HepG2 (cell line): Measurements from ENCODE around the gene FOXN3. TPM values are rescaled to one million over a fixed set of nuclear protein-coding genes. Genes with fewer than 3 reads are reported as not detected.
A peak's percentile ranks its signal among the peaks of the same experiment; 100 is the strongest.

ENCODE experiments used
- ATF5 ChIP-seq: sonication (generic); formaldehyde crosslinking; IDR thresholded peaks from 2 replicates; pipeline ENCODE4 v1.4.0; 2020; ENCODE audit warnings: mild to moderate bottlenecking, low read depth, missing genetic modification reagents
- CHCHD3 ChIP-seq: sonication (generic); formaldehyde crosslinking; IDR thresholded peaks from 2 replicates; pipeline ENCODE4 v1.8.0; 2022; ENCODE audit warnings: mild to moderate bottlenecking, missing genetic modification reagents, moderate library complexity
- ETV5 ChIP-seq: IDR thresholded peaks from 2 replicates; pipeline ENCODE4 v1.6.1; 2018; ENCODE audit warnings: missing biosample characterization, missing genetic modification reagents, inconsistent platforms, borderline replicate concordance
- GTF2F1 ChIP-seq: fragments of 150-350 bp; IDR thresholded peaks from 2 replicates; pipeline ENCODE4 v1.6.1; 2014; ENCODE audit warnings: low read length
- MBD4 ChIP-seq: IDR thresholded peaks from 2 replicates; pipeline ENCODE4 v1.6.1; 2012; ENCODE audit warnings: low read length, inconsistent platforms, borderline replicate concordance
- NBN ChIP-seq: fragments of 450-650 bp; conservative IDR thresholded peaks from 2 replicates; pipeline ENCODE4 v1.6.1; 2017
- NFIB ChIP-seq: sonication (generic); formaldehyde crosslinking; IDR thresholded peaks from 2 replicates; pipeline ENCODE4 v1.9.0; 2021; ENCODE audit warnings: missing genetic modification reagents, mild to moderate bottlenecking, borderline replicate concordance
- NR1H2 ChIP-seq: sonication (generic); formaldehyde crosslinking; IDR thresholded peaks from 2 replicates; pipeline ENCODE4 v1.8.1; 2022; ENCODE audit warnings: low read depth, missing genetic modification reagents, borderline replicate concordance
- SRSF4 ChIP-seq: fragments of 200-400 bp; formaldehyde crosslinking; IDR thresholded peaks from one replicate; pipeline ENCODE4 v1.6.1; 2018; ENCODE audit warnings: mild to moderate bottlenecking, low read depth, low read length, moderate library complexity; ENCODE audit not compliant: poor library complexity, severe bottlenecking
- ZBTB38 ChIP-seq: sonication (generic); formaldehyde crosslinking; IDR thresholded peaks from 2 replicates; pipeline ENCODE4 v1.5.1; 2020; ENCODE audit warnings: mild to moderate bottlenecking, missing genetic modification reagents
- ZMYM4 ChIP-seq: sonication (generic); formaldehyde crosslinking; IDR thresholded peaks from 2 replicates; pipeline ENCODE4 v1.8.1; 2023; ENCODE audit warnings: mild to moderate bottlenecking, missing genetic modification reagents
- ZNF292 ChIP-seq: sonication (generic); formaldehyde crosslinking; IDR thresholded peaks from 2 replicates; pipeline ENCODE4 v1.8.1; 2022; ENCODE audit warnings: mild to moderate bottlenecking, low read depth, missing genetic modification reagents, borderline replicate concordance
- ZNF564 ChIP-seq: sonication (generic); formaldehyde crosslinking; IDR thresholded peaks from 2 replicates; pipeline ENCODE4 v1.8.1; 2023; ENCODE audit warnings: mild to moderate bottlenecking, missing genetic modification reagents
- ZNF569 ChIP-seq: sonication (generic); formaldehyde crosslinking; IDR thresholded peaks from 2 replicates; pipeline ENCODE4 v1.5.0; 2020; ENCODE audit warnings: mild to moderate bottlenecking, missing genetic modification reagents, moderate library complexity, borderline replicate concordance
- ZNF616 ChIP-seq: sonication (generic); formaldehyde crosslinking; IDR thresholded peaks from 2 replicates; pipeline ENCODE4 v1.5.0; 2020; ENCODE audit warnings: low read depth, mild to moderate bottlenecking, missing genetic modification reagents
- ZSCAN5A ChIP-seq: sonication (generic); formaldehyde crosslinking; IDR thresholded peaks from 2 replicates; pipeline ENCODE4 v1.8.0; 2022; ENCODE audit warnings: mild to moderate bottlenecking, missing genetic modification reagents, borderline replicate concordance
- polyA plus RNA-seq, 8 experiments: library from polyadenylated mRNA; depleted of rRNA in 3 of 8; stranded (reverse) in 7 of 8; unstranded in 1 of 8; fragments of >200 nt; fragmentation: Illumina TruSeq in 4 of 8; extraction: Trizol in 4 of 8; gene quantifications; 2 replicates each; pipeline versions ENCODE4 v1.2.1 to v1.2.3, GENCODE V29; 2011 to 2016; ENCODE audit warnings: low read depth in 4 of 8, missing spikeins in 1 of 8, mixed read lengths in 1 of 8; ENCODE audit not compliant: insufficient read depth in 1 of 8
- total RNA-seq, 5 experiments: library from RNA; depleted of rRNA; stranded (reverse); fragments of >200 nt; fragmentation: Illumina TruSeq; extraction: Trizol; gene quantifications; 2 replicates each; pipeline ENCODE4 v1.2.3, GENCODE V29; 2016; ENCODE audit warnings: low read depth in 1 of 5
- TF ChIP-seq, protein P1 (sequence below): sonication (generic); formaldehyde crosslinking; IDR thresholded peaks from 2 replicates; pipeline ENCODE4 v1.8.0; 2022; ENCODE audit warnings: mild to moderate bottlenecking, missing genetic modification reagents; ENCODE audit not compliant: insufficient replicate concordance
- TF ChIP-seq, protein P2 (sequence below): IDR thresholded peaks from 2 replicates; pipeline ENCODE4 v1.6.1; 2016; ENCODE audit warnings: mild to moderate bottlenecking, missing biosample characterization, missing genetic modification reagents
- TF ChIP-seq, protein P3 (sequence below): fragments of 450-650 bp; IDR thresholded peaks from 2 replicates; pipeline ENCODE4 v1.6.1; 2016
- TF ChIP-seq, protein P4 (sequence below): sonication (generic); formaldehyde crosslinking; IDR thresholded peaks from 2 replicates; pipeline ENCODE4 v1.5.1; 2020; ENCODE audit warnings: mild to moderate bottlenecking, missing genetic modification reagents, moderate library complexity

FOXN3 gene
- total and polyA plus RNA-seq, 2 of the 13 experiments (the other 11 are each of a cell fraction or from before 2014, with no cell fraction given), result 32.4 to 70.2 TPM

- TF ChIP-seq, protein P1, sequence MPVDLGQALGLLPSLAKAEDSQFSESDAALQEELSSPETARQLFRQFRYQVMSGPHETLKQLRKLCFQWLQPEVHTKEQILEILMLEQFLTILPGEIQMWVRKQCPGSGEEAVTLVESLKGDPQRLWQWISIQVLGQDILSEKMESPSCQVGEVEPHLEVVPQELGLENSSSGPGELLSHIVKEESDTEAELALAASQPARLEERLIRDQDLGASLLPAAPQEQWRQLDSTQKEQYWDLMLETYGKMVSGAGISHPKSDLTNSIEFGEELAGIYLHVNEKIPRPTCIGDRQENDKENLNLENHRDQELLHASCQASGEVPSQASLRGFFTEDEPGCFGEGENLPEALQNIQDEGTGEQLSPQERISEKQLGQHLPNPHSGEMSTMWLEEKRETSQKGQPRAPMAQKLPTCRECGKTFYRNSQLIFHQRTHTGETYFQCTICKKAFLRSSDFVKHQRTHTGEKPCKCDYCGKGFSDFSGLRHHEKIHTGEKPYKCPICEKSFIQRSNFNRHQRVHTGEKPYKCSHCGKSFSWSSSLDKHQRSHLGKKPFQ (CRISPR knock-in tag), result no peak
- TF ChIP-seq NR1H2 (CRISPR knock-in tag) (no peak), MBD4 (no peak), ZSCAN5A (no peak), CHCHD3 (CRISPR knock-in tag) (no peak), ZNF564 (CRISPR knock-in tag) (peak; percentile 92), ZMYM4 (CRISPR knock-in tag) (no peak), ZNF616 (no peak), NBN (no peak), ZNF569 (CRISPR knock-in tag) (no peak), NFIB (no peak), ETV5 (no peak), ATF5 (CRISPR knock-in tag) (no peak), GTF2F1 (no peak), SRSF4 (no peak), ZNF292 (no peak), ZBTB38 (CRISPR knock-in tag) (peak; percentile 58; the same call in 1 of the 2 replicates)
- TF ChIP-seq, protein P2, sequence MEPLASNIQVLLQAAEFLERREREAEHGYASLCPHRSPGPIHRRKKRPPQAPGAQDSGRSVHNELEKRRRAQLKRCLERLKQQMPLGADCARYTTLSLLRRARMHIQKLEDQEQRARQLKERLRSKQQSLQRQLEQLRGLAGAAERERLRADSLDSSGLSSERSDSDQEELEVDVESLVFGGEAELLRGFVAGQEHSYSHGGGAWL (CRISPR knock-in tag), result no peak
- TF ChIP-seq, protein P3, sequence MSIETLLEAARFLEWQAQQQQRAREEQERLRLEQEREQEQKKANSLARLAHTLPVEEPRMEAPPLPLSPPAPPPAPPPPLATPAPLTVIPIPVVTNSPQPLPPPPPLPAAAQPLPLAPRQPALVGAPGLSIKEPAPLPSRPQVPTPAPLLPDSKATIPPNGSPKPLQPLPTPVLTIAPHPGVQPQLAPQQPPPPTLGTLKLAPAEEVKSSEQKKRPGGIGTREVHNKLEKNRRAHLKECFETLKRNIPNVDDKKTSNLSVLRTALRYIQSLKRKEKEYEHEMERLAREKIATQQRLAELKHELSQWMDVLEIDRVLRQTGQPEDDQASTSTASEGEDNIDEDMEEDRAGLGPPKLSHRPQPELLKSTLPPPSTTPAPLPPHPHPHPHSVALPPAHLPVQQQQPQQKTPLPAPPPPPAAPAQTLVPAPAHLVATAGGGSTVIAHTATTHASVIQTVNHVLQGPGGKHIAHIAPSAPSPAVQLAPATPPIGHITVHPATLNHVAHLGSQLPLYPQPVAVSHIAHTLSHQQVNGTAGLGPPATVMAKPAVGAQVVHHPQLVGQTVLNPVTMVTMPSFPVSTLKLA, result no peak
- TF ChIP-seq, protein P4, sequence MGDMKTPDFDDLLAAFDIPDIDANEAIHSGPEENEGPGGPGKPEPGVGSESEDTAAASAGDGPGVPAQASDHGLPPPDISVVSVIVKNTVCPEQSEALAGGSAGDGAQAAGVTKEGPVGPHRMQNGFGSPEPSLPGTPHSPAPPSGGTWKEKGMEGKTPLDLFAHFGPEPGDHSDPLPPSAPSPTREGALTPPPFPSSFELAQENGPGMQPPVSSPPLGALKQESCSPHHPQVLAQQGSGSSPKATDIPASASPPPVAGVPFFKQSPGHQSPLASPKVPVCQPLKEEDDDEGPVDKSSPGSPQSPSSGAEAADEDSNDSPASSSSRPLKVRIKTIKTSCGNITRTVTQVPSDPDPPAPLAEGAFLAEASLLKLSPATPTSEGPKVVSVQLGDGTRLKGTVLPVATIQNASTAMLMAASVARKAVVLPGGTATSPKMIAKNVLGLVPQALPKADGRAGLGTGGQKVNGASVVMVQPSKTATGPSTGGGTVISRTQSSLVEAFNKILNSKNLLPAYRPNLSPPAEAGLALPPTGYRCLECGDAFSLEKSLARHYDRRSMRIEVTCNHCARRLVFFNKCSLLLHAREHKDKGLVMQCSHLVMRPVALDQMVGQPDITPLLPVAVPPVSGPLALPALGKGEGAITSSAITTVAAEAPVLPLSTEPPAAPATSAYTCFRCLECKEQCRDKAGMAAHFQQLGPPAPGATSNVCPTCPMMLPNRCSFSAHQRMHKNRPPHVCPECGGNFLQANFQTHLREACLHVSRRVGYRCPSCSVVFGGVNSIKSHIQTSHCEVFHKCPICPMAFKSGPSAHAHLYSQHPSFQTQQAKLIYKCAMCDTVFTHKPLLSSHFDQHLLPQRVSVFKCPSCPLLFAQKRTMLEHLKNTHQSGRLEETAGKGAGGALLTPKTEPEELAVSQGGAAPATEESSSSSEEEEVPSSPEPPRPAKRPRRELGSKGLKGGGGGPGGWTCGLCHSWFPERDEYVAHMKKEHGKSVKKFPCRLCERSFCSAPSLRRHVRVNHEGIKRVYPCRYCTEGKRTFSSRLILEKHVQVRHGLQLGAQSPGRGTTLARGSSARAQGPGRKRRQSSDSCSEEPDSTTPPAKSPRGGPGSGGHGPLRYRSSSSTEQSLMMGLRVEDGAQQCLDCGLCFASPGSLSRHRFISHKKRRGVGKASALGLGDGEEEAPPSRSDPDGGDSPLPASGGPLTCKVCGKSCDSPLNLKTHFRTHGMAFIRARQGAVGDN, result peak; percentile 58
Observed at GRCh38 chr14:89386212-89386886, 30.7 kb downstream of the FOXN3 start (continued).
